WI38 (cell line): ENCODE data around the gene SLC9A6.

Source experiments
- H3K4me3 ChIP-seq: 2 replicates; pipeline ENCODE4 v1.5.1; 2011; ENCODE audit warnings: low read depth, mild to moderate bottlenecking, control low read depth, low read length
- CTCF ChIP-seq: IDR thresholded peaks from 2 replicates; pipeline ENCODE4 v1.5.1; 2012; ENCODE audit warnings: low read depth, mild to moderate bottlenecking, control low read depth, low read length

SLC9A6 gene

GRCh38 chrX:136061696-136062095 lies 76.5 kb downstream of the SLC9A6 start:
- TF ChIP-seq CTCF, result no peak
- no peak overlapping the region for H3K4me3 ChIP-seq

DNA sequence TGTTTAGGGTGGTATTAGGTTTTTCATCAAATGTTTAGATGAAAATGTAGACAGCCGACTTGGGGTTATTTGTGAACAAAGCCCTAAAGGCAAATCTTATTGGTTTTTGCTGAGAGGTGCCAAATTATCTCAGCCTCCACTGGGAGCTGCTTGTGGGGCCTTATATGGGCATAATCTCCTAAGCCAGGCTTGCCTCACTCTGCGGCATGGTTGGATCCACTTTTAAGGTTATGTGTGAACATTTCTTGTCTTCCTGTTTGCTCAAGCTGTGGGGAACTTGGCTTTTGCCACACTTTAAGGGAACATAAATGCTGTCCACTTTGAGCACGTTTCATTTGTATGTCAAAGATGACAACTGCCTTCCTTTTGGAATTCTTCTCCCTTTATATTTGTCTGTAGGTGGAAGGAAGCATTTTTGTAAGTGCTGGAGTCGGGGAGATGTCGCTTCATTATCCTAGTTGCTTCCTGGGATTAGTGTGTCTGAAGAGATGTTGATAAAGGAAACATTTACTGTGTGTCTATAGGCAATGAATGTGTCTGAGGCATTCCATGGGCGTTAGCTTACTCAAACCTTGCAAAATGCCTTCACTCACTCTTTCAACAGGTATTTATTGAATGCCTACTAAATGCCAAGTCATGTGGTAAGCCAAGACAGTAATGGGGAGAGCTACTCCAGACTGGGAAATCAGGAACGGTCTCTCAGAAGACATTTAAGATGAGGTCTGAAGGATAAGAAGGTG lies 78.3 kb downstream of the SLC9A6 start:
- H3K4me3 ChIP-seq, result no peak overlapping the region
- TF ChIP-seq CTCF, result no peak

- no peak for TF ChIP-seq CTCF
- H3K4me3 ChIP-seq, result no peak overlapping the region
Observed at GRCh38 chrX:136064661-136065043, 79.4 kb downstream of the SLC9A6 start.

GRCh38 chrX:136065044-136065671 lies 79.9 kb downstream of the SLC9A6 start:
- H3K4me3 ChIP-seq, result no peak overlapping the region
- TF ChIP-seq CTCF, result no peak

DNA sequence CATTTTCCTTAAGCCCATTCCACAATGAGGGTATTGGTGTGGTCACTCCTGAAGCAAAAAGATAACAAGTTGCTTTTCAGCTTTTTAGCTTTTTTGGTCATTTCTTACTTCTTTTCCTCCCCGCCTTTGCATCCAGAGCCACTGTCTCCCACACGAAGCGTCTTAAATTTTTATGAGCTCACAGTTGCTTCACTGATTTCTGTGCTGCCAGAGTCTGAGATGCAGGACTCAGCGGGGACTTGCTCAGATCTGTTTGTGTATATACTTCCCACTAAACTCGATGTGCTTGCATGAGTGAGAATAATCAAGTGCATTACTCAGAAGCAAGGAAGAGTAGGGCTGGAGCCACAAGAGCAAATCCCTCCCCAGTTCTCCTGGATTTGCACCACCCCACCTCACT lies 81.9 kb downstream of the SLC9A6 start:
- no peak for TF ChIP-seq CTCF
- H3K4me3 ChIP-seq, result no peak overlapping the region

DNA sequence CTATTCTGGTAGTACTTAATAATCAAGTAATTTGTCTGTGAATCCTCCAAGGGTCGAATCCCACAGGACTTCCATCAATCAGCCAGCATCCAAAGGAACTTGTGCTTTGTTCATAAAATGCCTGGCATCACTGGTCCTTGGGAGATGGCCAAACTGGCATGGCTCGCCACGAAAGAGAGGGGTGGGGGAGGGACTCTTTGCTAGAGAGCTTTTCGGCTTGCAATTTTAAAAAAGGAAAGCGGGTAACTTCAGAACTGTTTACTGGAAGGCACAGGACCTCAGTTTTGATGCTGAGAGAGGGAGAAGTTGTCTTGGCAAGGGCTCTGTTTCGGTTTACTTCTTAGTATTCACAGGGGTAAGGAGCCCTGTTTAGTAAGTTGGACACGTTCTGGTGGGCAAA lies 82.7 kb downstream of the SLC9A6 start:
- no peak overlapping the region for H3K4me3 ChIP-seq
- no peak for TF ChIP-seq CTCF

DNA sequence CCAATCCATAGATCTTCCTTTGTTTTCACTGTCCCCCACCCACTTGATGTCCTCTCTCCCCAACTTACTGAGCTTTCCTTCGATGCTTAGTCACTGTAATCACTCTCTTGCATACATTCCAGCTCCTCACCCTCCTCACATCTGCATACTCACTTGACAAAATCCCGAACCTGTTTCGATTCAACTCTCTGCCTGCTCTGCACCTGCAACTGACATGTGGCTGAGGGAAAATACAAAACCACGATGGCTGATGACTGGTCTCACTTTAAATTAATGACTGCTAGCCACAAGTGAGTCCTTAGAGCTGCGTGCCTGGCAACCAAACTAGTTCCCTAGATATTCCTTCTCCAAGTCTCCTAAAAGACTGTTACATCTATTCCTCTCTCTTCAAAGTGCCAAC lies 91.7 kb downstream of the SLC9A6 start:
- H3K4me3 ChIP-seq, result no peak overlapping the region
- TF ChIP-seq CTCF, result no peak
